Adrenal gland (tissue), 12 donors: Measurements from ENCODE around the gene S100A2. TPM values are rescaled to one million over a fixed set of nuclear protein-coding genes. Genes with fewer than 3 reads are reported as not detected.

ENCODE experiments used
- DNase-seq, 7 donors: peaks; one replicate each; pipeline ENCODE4 v3.0.0-alpha.2; 2019 to 2020
- H3K27ac ChIP-seq, 5 donors: fragments of 200-600 bp; sonication (generic) in 4 of 5; 1 replicate in 3 of 5; 2 replicates in 2 of 5; pipeline versions ENCODE4 v1.5.1 to v1.8.0; 2016 to 2020; ENCODE audit warnings: mild to moderate bottlenecking in 1 of 5
- H3K27me3 ChIP-seq: fragments of 200-600 bp; 2 replicates; pipeline ENCODE4 v1.8.0; 2021
- H3K36me3 ChIP-seq, 2 donors: fragments of 200-600 bp; replicated peaks in 1 of 2; 1 replicate in 1 of 2; 2 replicates in 1 of 2; pipeline versions ENCODE4 v1.5.1 to v1.8.0; 2018 to 2022
- H3K4me1 ChIP-seq, 2 donors: fragments of 200-600 bp; replicated peaks in 1 of 2; 1 replicate in 1 of 2; 2 replicates in 1 of 2; pipeline versions ENCODE4 v1.5.1 to v1.8.0; 2018 to 2021
- H3K4me3 ChIP-seq, 4 donors: fragments of 200-600 bp; sonication (generic) in 3 of 4; one replicate each; pipeline ENCODE4 v1.5.1; 2016 to 2018
- H3K9me3 ChIP-seq, 3 donors: fragments of 200-600 bp; sonication (generic) in 1 of 3; replicated peaks in 1 of 3; 1 replicate in 2 of 3; 2 replicates in 1 of 3; pipeline versions ENCODE4 v1.5.1 to v1.8.0; 2016 to 2021
- CTCF ChIP-seq, 6 experiments: fragments of 450-650 bp in 4 of 6; fragments of 200-600 bp in 2 of 6; sonication (generic) in 1 of 6; IDR thresholded peaks; 1 replicate in 5 of 6; 2 replicates in 1 of 6; pipeline versions ENCODE4 v1.5.1 to v1.8.0; 2016 to 2021; ENCODE audit warnings: antibody characterized with exemption in 6 of 6, mild to moderate bottlenecking in 2 of 6, moderate library complexity in 1 of 6
- POLR2A ChIP-seq, 2 donors: fragments of 450-650 bp; IDR thresholded peaks; one replicate each; pipeline ENCODE4 v1.6.1; 2017; ENCODE audit warnings: antibody characterized with exemption in 2 of 2, mild to moderate bottlenecking in 2 of 2, moderate library complexity in 1 of 2
- WGBS, 4 donors: extraction: QIAGEN DNeasy Blood & Tissue Kit in 2 of 4; methylation state at CpG; one replicate each; pipeline versions ENCODE4 v1.1.5 to v1.1.7; 2013 to 2017; 5-methylcytosine and 5-hydroxymethylcytosine counted together
- intact Hi-C, 2 donors: fragments of 100-400 bp; cut with DNase I; formaldehyde crosslinking; loops; one replicate each; pipeline versions ENCODE4 v1.14.1 to v1.15.0; 2022 to 2023
- polyA plus RNA-seq, 3 donors: library from polyadenylated mRNA; stranded (reverse); fragments of 200-250 nt in 2 of 3; fragments of 350-450 nt in 1 of 3; fragmentation: Illumina TruSeq in 1 of 3; extraction: RNeasy Lipid Tissue Mini Kit (QIAGEN cat#74804) in 1 of 3; gene quantifications; one replicate each; pipeline ENCODE4 v1.2.3, GENCODE V29; 2013 to 2014
- total RNA-seq, 9 donors: library from RNA; depleted of rRNA in 4 of 9; stranded (reverse); fragments of >200 nt in 4 of 9; fragments of 120-200 nt in 1 of 9; fragmentation: NEBNext Ultra II Directional in 1 of 9; extraction: Animal tissue kit (Norgen Biotek cat#: 25700) in 1 of 9; gene quantifications; one replicate each; pipeline versions ENCODE4 v1.1.0 to v1.2.4, GENCODE V29; 2013 to 2023
- donor health status: healthy with polysubstance abuse.
- donor health status: Bipolar disorder and iron deficiency.
- donor health status: DM: yes; HTN: yes; CAD: no.
- donor health status: DM: no; HTN: no; CAD: no.
- donor health status: DM: no; HTN: no; CAD: no.
- donor health status: DM: yes; HTN: yes; CAD: no.

S100A2 gene
- total and polyA plus RNA-seq, 12 donors = 0.31 to 44.1 (median 1.3) TPM; not detected in 1

DNA sequence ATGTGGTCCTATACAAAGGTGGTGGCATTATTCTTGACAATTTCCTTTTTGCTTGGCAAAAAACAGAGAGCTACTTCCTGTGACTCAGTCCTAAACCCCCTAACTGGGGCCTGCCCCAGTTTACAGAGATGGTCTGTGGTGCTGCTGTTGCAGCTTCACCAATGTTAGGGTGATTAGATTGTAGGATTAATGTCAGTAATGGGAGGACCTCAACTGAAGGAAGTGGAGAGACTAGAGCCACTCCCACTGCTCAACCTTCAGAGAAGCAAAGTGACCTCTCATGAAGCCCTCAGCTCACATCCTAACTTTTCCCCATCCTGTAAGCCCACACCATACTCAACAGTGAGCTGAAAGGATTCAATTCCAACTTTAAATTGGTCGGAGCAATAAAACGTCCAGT lies 33.5 kb downstream of the S100A2 start:
- Histone ChIP-seq H3K27me3 (no peaks in the 10 kb centered on the region), H3K4me1 (peaks cover 22 to 35% of the 10 kb centered on the region in 2 donors), H3K27ac (no peak overlapping the region), H3K9me3 (no peaks in the 10 kb centered on the region), H3K36me3 (no peaks in the 10 kb centered on the region), H3K4me3 (no peak overlapping the region)
- DNase-seq = peak in 1 of 7 donors; percentile 3
- intact Hi-C loops = loop anchor here (2.0 to 5.0 kb wide), 2 partner anchors 35 kb away; partner anchors contain the start of gene S100A2 (in 1 of the 2)
- no peak for TF ChIP-seq POLR2A (IDR thresholded peaks at IDR 0.05)
- no peak for TF ChIP-seq CTCF (IDR thresholded peaks at IDR 0.05)
- WGBS, 4 donors = 83 to 91% (median 89%) methylated on average over 2 of the region's 2 CpGs

- peaks cover 21 to 33% of the 10 kb centered on the region in 2 donors for H3K4me1 ChIP-seq
- no peak overlapping the region for H3K27ac ChIP-seq
- H3K36me3 ChIP-seq = no peaks in the 10 kb centered on the region
- 89 to 94% (median 92%) methylated on average over 3 of the region's 3 CpGs for WGBS, 4 donors
- no peak overlapping the region for H3K4me3 ChIP-seq
- H3K27me3 ChIP-seq = no peaks in the 10 kb centered on the region
- DNase-seq = peak in 1 of 7 donors; percentile 7
- no peaks in the 10 kb centered on the region for H3K9me3 ChIP-seq
- no peak for TF ChIP-seq POLR2A (IDR thresholded peaks at IDR 0.05)
- TF ChIP-seq CTCF (IDR thresholded peaks at IDR 0.05) = no peak
- intact Hi-C loops = loop anchor here (2.0 to 5.0 kb wide), 2 partner anchors 35 to 36 kb away; partner anchors contain the start of gene S100A2 (in 1 of the 2)
Measured at GRCh38 chr1:153531638-153532037, 34.0 kb downstream of the S100A2 start.

- intact Hi-C loops = no loop called here
- no peaks in the 10 kb centered on the region for H3K9me3 ChIP-seq
- H3K4me3 ChIP-seq = no peak overlapping the region
- WGBS, 4 donors = 87 to 92% (median 90%) methylated on average over 5 of the region's 5 CpGs
- no peaks in the 10 kb centered on the region for H3K27me3 ChIP-seq
- TF ChIP-seq CTCF (IDR thresholded peaks at IDR 0.05) = no peak
- H3K4me1 ChIP-seq = peaks cover 10 to 13% of the 10 kb centered on the region in 2 donors
- H3K36me3 ChIP-seq = no peaks in the 10 kb centered on the region
- no peak for DNase-seq
- no peak overlapping the region for H3K27ac ChIP-seq
Measured at GRCh38 chr1:153527683-153528040, 38.0 kb downstream of the S100A2 start.

- 87 to 93% (median 90%) methylated on average over 8 of the region's 8 CpGs for WGBS, 4 donors
- TF ChIP-seq POLR2A (IDR thresholded peaks at IDR 0.05) = no peak
- no peak for TF ChIP-seq CTCF (IDR thresholded peaks at IDR 0.05)
- no peak for DNase-seq
Measured at GRCh38 chr1:153527023-153527682, 38.5 kb downstream of the S100A2 start.

More at GRCh38 chr1:153527023-153527682, 38.5 kb downstream of the S100A2 start:
- H3K4me3 ChIP-seq = no peak overlapping the region
- H3K27me3 ChIP-seq = no peaks in the 10 kb centered on the region
- peak overlapping the region in 1 of 5 donors; percentile 39 for H3K27ac ChIP-seq
- peaks cover 9 to 13% of the 10 kb centered on the region in 2 donors for H3K4me1 ChIP-seq
- intact Hi-C loops = no loop called here
- no peaks in the 10 kb centered on the region for H3K36me3 ChIP-seq
- no peaks in the 10 kb centered on the region for H3K9me3 ChIP-seq
